Measurements from ENCODE around the gene BCKDK.
"Not testable (repeated sequence)": the region's sequence is repeated elsewhere in the genome, so short reads cannot be mapped to it uniquely, and the experiment has no call there.

Gene BCKDK

GRCh38 chr16:31145398-31145990 lies 37.3 kb downstream of the BCKDK start:
- DNase-seq (ENCODE audit: low read depth in 2 of 2), result no peak
- no peak overlapping the region for H3K4me3 ChIP-seq (replicated peaks in 1 of 2; ENCODE audit: low read depth in 2 of 2, low read length in 2 of 2)

GRCh38 chr16:31147574-31147973 lies 39.4 kb downstream of the BCKDK start:
- DNase-seq (ENCODE audit: low read depth in 2 of 2), result no peak
- TF ChIP-seq CTCF (IDR thresholded peaks at IDR 0.05; ENCODE audit: low read depth, low read length), result no peak
- no peak overlapping the region for H3K4me3 ChIP-seq (replicated peaks in 1 of 2; ENCODE audit: low read depth in 2 of 2, low read length in 2 of 2)

More at GRCh38 chr16:31145398-31145990, 37.3 kb downstream of the BCKDK start:
- TF ChIP-seq CTCF (IDR thresholded peaks at IDR 0.05; ENCODE audit: low read depth, low read length), result no peak

- DNase-seq (ENCODE audit: low read depth in 2 of 2), result no peak
- TF ChIP-seq CTCF (IDR thresholded peaks at IDR 0.05; ENCODE audit: low read depth, low read length), result no peak
- H3K4me3 ChIP-seq (replicated peaks in 1 of 2; ENCODE audit: low read depth in 2 of 2, low read length in 2 of 2), result no peak overlapping the region
Measured at GRCh38 chr16:31148281-31148728, 40.1 kb downstream of the BCKDK start.

- DNase-seq (ENCODE audit: low read depth in 2 of 2), result no peak
- H3K4me3 ChIP-seq (replicated peaks in 1 of 2; ENCODE audit: low read depth in 2 of 2, low read length in 2 of 2), result no peak overlapping the region
Measured at GRCh38 chr16:31148896-31149295, 40.7 kb downstream of the BCKDK start.

DNA sequence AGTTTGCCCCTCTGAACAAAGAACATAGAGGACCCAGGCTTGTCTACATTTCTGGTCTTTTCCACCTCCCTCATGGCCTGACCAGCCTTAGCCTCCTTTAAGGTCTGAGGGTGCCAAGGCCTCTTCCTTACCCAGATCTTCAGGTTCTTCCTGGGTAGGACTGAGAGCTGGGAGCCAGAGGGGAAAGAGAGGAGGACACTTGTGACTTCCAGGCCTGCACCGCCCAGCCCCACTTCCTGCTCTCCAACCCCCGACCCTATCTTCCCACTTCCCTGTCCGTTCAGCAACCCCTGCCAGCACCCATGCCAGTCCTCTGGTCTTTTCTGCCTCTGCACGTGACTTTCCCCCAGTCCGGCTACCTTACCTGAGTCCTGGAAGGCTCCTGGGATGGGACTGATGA lies 41.1 kb downstream of the BCKDK start:
- TF ChIP-seq CTCF (IDR thresholded peaks at IDR 0.05; ENCODE audit: low read depth, low read length), result no peak
- DNase-seq (ENCODE audit: low read depth in 2 of 2), result no peak
- H3K4me3 ChIP-seq (replicated peaks in 1 of 2; ENCODE audit: low read depth in 2 of 2, low read length in 2 of 2), result no peak overlapping the region

More at GRCh38 chr16:31148896-31149295, 40.7 kb downstream of the BCKDK start:
- no peak for TF ChIP-seq CTCF (IDR thresholded peaks at IDR 0.05; ENCODE audit: low read depth, low read length)

DNA sequence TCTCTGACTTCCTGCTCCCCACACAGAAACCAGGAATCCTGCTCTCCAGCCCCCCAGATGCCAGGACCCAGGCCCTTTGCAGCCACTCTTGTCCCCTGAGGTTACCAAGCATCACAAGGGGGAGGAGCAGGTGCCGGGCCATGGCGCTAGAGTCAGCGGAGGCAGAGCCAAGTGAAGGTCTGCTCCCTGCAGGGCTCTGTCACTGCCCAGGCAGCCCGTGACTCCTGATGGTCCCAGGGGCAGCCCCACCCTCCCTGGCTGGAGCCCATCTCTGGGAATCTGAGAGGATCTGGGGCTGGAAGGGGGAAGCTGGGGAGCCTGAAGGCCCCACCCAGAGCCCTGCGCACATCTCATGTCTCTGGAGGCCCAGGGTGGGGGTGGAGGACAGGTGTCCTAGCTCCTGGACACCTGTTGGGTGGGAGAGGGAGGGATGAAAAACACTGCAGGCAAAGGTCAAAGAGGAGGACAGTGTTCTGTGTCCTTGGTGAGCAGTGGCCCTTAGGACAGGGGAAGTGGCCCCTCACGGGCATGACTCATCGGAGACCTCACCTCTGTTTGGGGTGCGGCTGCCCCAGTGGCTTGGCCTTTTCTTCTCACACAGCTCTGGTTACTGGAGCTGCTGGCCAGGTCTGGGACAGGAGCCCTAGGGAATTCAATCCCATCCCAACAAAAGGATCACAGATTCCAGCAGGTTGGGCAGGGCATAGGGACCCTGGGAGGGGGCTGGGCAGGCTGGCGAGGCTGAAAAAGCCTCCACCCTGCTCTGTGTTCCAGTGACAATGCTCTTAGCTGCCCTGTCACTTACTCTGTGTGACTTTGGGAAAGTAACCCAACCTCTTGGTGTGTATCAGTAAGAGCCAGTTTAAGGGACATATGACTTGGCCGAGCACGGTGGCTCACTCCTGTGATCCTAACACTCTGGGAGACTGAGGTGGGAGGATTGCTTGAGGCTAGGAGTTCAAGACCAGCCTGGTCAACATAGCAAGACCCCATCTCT lies 42.0 kb downstream of the BCKDK start, which contains the start of gene PRSS36:
TSS of gene PRSS36 (minus strand) at position 173 of the 997 bp plus-strand sequence. CDS start at position 142, 31 bp downstream.
- no peak within 1 kb of the TSS for H3K4me3 ChIP-seq (replicated peaks in 1 of 2; ENCODE audit: low read depth in 2 of 2, low read length in 2 of 2)
- TF ChIP-seq CTCF (IDR thresholded peaks at IDR 0.05; ENCODE audit: low read depth, low read length), result no peak
- no peak for DNase-seq (ENCODE audit: low read depth in 2 of 2)

DNA sequence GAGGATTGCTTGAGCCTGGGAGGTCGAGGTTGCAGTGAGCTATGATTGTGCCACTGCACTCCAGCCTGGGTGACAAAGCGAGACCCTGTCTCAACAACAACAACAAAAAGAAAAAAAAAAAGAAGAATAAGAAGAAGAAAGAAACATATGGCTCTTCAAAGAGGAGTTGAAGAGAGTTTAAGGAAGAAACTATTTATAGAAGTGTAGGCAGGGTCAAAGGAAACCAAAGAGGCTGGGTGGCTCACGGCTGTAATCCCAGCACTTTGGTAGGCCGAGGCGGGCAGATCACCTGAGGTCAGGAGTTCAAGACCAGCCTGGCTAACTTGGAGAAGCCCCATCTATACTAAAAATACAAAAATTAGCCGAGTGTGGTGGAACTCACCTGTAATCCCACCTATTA lies 42.8 kb downstream of the BCKDK start:
- not testable (repeated sequence) for DNase-seq (ENCODE audit: low read depth in 2 of 2); H3K4me3 ChIP-seq (replicated peaks in 1 of 2; ENCODE audit: low read depth in 2 of 2, low read length in 2 of 2)

Measured in cardiac fibroblast (primary cell).